Fibroblast of villous mesenchyme (primary cell): Measurements from ENCODE around the gene TNFRSF6B. TPM values are rescaled to one million over a fixed set of nuclear protein-coding genes. Genes with fewer than 3 reads are reported as not detected.
A peak's percentile ranks its signal among the peaks of the same experiment; 100 is the strongest.

Experiments
- DNase-seq: peaks from one replicate; pipeline ENCODE4 v3.0.0-alpha.2; 2010; ENCODE audit warnings: low read depth
- H3K4me3 ChIP-seq: 2 replicates; pipeline ENCODE4 v1.5.1; 2011; ENCODE audit warnings: low read depth, mild to moderate bottlenecking, low read length
- total RNA-seq: library from RNA; depleted of rRNA; stranded (reverse); fragments of >200 nt; gene quantifications from 2 replicates; pipeline ENCODE4 v1.2.3, GENCODE V29; 2012
- TF ChIP-seq, protein P1 (sequence below): IDR thresholded peaks from 2 replicates; pipeline ENCODE4 v1.5.1; 2012; ENCODE audit warnings: low read depth, mild to moderate bottlenecking, low read length; ENCODE audit not compliant: insufficient read depth

TNFRSF6B gene
- total RNA-seq, 1 donor = 31.5 TPM

DNA sequence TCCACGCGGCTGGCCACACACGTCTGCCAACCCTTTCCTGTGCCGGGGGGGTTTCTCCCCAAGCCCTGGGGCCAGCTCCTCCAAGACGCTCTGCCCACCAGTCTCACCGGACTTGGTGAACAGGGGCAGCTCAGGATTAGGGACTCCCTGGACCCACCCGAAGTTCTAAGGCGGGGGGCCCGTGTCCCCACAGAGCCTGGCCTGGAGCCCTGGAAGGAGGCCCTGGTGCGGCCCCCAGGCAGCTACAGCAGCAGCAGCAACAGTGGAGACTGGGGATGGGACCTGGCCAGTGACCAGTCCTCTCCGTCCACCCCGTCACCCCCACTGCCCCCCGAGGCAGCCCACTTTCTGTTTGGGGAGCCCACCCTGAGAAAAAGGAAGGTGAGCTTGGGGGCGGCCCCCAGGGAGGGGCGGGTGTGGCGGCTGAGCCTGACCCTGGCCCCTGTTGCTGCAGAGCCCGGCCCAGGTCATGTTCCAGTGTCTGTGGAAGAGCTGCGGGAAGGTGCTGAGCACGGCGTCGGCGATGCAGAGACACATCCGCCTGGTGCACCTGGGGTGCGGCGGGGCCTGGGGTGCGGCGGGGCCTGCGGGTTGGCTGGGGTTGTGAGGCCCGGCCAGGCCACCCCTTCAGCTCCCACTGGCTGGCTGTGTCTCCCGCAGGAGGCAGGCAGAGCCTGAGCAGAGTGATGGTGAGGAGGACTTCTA lies 45.4 kb downstream of the TNFRSF6B start:
- H3K4me3 ChIP-seq = peak overlapping the region; percentile 78
- TF ChIP-seq, protein P1, sequence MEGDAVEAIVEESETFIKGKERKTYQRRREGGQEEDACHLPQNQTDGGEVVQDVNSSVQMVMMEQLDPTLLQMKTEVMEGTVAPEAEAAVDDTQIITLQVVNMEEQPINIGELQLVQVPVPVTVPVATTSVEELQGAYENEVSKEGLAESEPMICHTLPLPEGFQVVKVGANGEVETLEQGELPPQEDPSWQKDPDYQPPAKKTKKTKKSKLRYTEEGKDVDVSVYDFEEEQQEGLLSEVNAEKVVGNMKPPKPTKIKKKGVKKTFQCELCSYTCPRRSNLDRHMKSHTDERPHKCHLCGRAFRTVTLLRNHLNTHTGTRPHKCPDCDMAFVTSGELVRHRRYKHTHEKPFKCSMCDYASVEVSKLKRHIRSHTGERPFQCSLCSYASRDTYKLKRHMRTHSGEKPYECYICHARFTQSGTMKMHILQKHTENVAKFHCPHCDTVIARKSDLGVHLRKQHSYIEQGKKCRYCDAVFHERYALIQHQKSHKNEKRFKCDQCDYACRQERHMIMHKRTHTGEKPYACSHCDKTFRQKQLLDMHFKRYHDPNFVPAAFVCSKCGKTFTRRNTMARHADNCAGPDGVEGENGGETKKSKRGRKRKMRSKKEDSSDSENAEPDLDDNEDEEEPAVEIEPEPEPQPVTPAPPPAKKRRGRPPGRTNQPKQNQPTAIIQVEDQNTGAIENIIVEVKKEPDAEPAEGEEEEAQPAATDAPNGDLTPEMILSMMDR = no peak
- no peak for DNase-seq

DNA sequence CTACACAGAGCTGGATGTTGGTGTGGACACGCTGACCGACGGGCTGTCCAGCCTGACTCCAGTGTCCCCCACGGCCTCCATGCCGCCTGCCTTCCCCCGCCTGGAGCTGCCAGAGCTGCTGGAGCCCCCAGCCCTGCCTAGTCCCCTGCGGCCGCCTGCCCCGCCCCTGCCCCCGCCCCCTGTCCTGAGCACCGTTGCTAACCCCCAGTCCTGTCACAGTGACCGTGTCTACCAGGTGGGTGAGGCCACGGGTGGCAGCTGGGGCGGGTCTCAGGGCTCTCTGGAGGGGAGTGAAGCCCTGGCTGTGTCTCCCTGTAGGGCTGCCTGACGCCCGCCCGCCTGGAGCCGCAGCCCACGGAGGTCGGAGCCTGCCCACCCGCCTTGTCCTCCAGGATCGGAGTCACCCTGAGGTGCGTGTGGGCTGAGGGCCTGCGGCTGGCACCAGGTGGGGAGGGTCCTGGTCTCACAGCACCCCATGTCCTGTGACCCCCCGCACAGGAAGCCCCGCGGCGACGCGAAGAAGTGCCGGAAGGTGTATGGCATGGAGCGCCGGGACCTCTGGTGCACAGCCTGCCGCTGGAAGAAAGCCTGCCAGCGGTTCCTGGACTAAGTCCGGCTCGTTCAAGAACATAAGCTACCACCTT lies 46.1 kb downstream of the TNFRSF6B start:
- TF ChIP-seq, protein P1 = no peak
- no peak for DNase-seq
- no peak overlapping the region for H3K4me3 ChIP-seq

GRCh38 chr20:63743210-63743970 lies 46.9 kb downstream of the TNFRSF6B start:
- TF ChIP-seq, protein P1 = no peak
- DNase-seq = no peak
- H3K4me3 ChIP-seq = no peak overlapping the region

GRCh38 chr20:63744158-63744557 lies 47.7 kb downstream of the TNFRSF6B start:
- no peak for DNase-seq
- TF ChIP-seq, protein P1 = no peak
- no peak overlapping the region for H3K4me3 ChIP-seq

- TF ChIP-seq, protein P1 = no peak
- no peak overlapping the region for H3K4me3 ChIP-seq
- no peak for DNase-seq
Observed at GRCh38 chr20:63744574-63745423, 48.3 kb downstream of the TNFRSF6B start.

- TF ChIP-seq, protein P1 = no peak
- no peak overlapping the region for H3K4me3 ChIP-seq
- no peak for DNase-seq
Observed at GRCh38 chr20:63745424-63745805, 49.0 kb downstream of the TNFRSF6B start.
